ENCODE data around the gene KCNMB2.

GRCh38 chr3:178735032-178735674 lies 198.9 kb downstream of the KCNMB2 start:
- no peak for TF ChIP-seq CTCF (IDR thresholded peaks at IDR 0.05)
- TF ChIP-seq POLR2A (IDR thresholded peaks at IDR 0.05), result no peak

Data from right lobe of liver (tissue), 4 donors.